ENCODE results near the gene ZNF579.

- TF ChIP-seq, protein P1, sequence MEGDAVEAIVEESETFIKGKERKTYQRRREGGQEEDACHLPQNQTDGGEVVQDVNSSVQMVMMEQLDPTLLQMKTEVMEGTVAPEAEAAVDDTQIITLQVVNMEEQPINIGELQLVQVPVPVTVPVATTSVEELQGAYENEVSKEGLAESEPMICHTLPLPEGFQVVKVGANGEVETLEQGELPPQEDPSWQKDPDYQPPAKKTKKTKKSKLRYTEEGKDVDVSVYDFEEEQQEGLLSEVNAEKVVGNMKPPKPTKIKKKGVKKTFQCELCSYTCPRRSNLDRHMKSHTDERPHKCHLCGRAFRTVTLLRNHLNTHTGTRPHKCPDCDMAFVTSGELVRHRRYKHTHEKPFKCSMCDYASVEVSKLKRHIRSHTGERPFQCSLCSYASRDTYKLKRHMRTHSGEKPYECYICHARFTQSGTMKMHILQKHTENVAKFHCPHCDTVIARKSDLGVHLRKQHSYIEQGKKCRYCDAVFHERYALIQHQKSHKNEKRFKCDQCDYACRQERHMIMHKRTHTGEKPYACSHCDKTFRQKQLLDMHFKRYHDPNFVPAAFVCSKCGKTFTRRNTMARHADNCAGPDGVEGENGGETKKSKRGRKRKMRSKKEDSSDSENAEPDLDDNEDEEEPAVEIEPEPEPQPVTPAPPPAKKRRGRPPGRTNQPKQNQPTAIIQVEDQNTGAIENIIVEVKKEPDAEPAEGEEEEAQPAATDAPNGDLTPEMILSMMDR (IDR thresholded peaks at IDR 0.05; ENCODE audit: poor library complexity, severe bottlenecking), result no peak
- TF ChIP-seq TAF1 (IDR thresholded peaks at IDR 0.05; ENCODE audit: low read depth), result no peak
- peak; percentile 4 for TF ChIP-seq REST (IDR thresholded peaks at IDR 0.05; ENCODE audit: borderline replicate concordance)
- TF ChIP-seq RAD21 (conservative IDR thresholded peaks at IDR 0.05), result no peak
Observed at GRCh38 chr19:55580628-55581144, at the start of gene ZNF579.

Measured in neural cell (in vitro differentiated cells).